Mesendoderm (in vitro differentiated cells): ENCODE measurements around the gene PDGFD.

Experiments used
- DNase-seq: peaks from one replicate; pipeline ENCODE4 v3.0.0; 2013
- H2AK5ac ChIP-seq: 2 replicates; pipeline ENCODE4 v1.6.1; 2013; ENCODE audit warnings: low read length, inconsistent platforms
- H2BK120ac ChIP-seq: 2 replicates; pipeline ENCODE4 v1.6.1; 2013; ENCODE audit warnings: low read depth, mild to moderate bottlenecking, low read length, moderate library complexity, mixed read lengths
- H2BK15ac ChIP-seq: replicated peaks from 2 replicates; pipeline ENCODE4 v1.6.1; 2013; ENCODE audit warnings: low read depth, mild to moderate bottlenecking, moderate library complexity
- H2BK5ac ChIP-seq: 2 replicates; pipeline ENCODE4 v1.6.1; 2013; ENCODE audit warnings: low read length, inconsistent platforms
- H3K18ac ChIP-seq: 2 replicates; pipeline ENCODE4 v1.6.1; 2013; ENCODE audit warnings: mild to moderate bottlenecking, low read length, mixed read lengths
- H3K23ac ChIP-seq: one replicate; pipeline ENCODE4 v1.6.1; 2013; ENCODE audit warnings: low read length
- H3K27ac ChIP-seq: 2 replicates; pipeline ENCODE4 v1.5.1; 2013; ENCODE audit warnings: low read depth, mild to moderate bottlenecking, inconsistent platforms, low read length, moderate library complexity
- H3K27me3 ChIP-seq: 2 replicates; pipeline ENCODE4 v1.6.1; 2013; ENCODE audit warnings: low read length, control low read depth, mild to moderate bottlenecking, inconsistent platforms; ENCODE audit not compliant: insufficient read depth, poor library complexity
- H3K36me3 ChIP-seq: 2 replicates; pipeline ENCODE4 v1.6.1; 2013; ENCODE audit warnings: low read length, inconsistent platforms; ENCODE audit not compliant: control insufficient read depth, insufficient read depth
- H3K4ac ChIP-seq: one replicate; pipeline ENCODE4 v1.6.1; 2013; ENCODE audit warnings: low read depth, mild to moderate bottlenecking, low read length, moderate library complexity
- H3K4me1 ChIP-seq: 2 replicates; pipeline ENCODE4 v1.6.1; 2013; ENCODE audit warnings: low read depth, low read length, inconsistent platforms; ENCODE audit not compliant: control insufficient read depth
- H3K4me2 ChIP-seq: 2 replicates; pipeline ENCODE4 v1.6.1; 2013; ENCODE audit warnings: low read length
- H3K4me3 ChIP-seq: 2 replicates; pipeline ENCODE4 v1.5.1; 2013; ENCODE audit warnings: mild to moderate bottlenecking, low read length
- H3K56ac ChIP-seq: one replicate; pipeline ENCODE4 v1.6.1; 2013; ENCODE audit warnings: low read length
- H3K79me1 ChIP-seq: 2 replicates; pipeline ENCODE4 v1.6.1; 2013; ENCODE audit warnings: low read length, inconsistent platforms
- H3K79me2 ChIP-seq: 2 replicates; pipeline ENCODE4 v1.6.1; 2013; ENCODE audit warnings: mild to moderate bottlenecking, low read length; ENCODE audit not compliant: control insufficient read depth, insufficient read depth
- H3K9ac ChIP-seq: 2 replicates; pipeline ENCODE4 v1.6.1; 2013; ENCODE audit warnings: low read length, inconsistent platforms
- H4K5ac ChIP-seq: one replicate; pipeline ENCODE4 v1.6.1; 2013; ENCODE audit warnings: low read length
- H4K8ac ChIP-seq: one replicate; pipeline ENCODE4 v1.6.1; 2013; ENCODE audit warnings: low read depth, mild to moderate bottlenecking, control low read depth, low read length, moderate library complexity
- WGBS: extraction: QIAGEN DNeasy Blood & Tissue Kit; methylation state at CpG from one replicate; pipeline ENCODE4 v1.1.7; 2013; ENCODE audit warnings: low lambda C conversion rate, missing lambda C conversion rate; ENCODE audit not compliant: insufficient coverage; ENCODE audit errors: extremely low coverage; 5-methylcytosine and 5-hydroxymethylcytosine counted together

The PDGFD gene

DNA sequence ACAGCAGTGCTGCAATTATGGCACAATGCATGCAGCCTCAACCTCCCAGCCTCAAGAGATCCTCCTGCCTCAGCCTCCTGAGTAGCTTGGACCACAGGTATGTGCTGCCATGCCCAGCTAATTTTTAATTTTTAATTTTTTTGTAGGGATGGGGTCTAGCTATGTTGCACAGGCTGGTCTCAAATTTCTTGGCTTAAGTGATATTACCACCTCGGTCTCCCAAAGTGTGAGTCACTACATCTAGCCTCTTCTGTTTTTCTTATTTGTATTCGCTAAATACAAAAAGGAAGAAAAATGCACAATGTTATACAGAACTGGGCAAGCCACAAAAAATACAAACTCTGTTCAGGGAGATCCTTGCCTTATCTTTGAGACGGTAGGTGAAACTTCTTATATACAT lies 65.4 kb downstream of the PDGFD start:
- WGBS, result no CpG with 5 or more reads among the region's 3 CpGs
- Histone ChIP-seq H3K36me3 (no peaks in the 10 kb centered on the region), H3K4me2 (no peak overlapping the region), H3K4ac (no peak overlapping the region), H2BK15ac (no peak overlapping the region), H3K4me3 (no peak overlapping the region), H3K4me1 (no peaks in the 10 kb centered on the region), H3K79me1 (no peaks in the 10 kb centered on the region), H2BK120ac (no peak overlapping the region), H3K27ac (no peak overlapping the region), H3K56ac (no peak overlapping the region), H2BK5ac (no peak overlapping the region), H3K23ac (no peak overlapping the region), H4K5ac (no peak overlapping the region), H3K79me2 (no peaks in the 10 kb centered on the region), H3K9ac (no peak overlapping the region), H2AK5ac (no peak overlapping the region), H3K27me3 (no peaks in the 10 kb centered on the region), H4K8ac (no peak overlapping the region), H3K18ac (no peak overlapping the region)
- no peak for DNase-seq

DNA sequence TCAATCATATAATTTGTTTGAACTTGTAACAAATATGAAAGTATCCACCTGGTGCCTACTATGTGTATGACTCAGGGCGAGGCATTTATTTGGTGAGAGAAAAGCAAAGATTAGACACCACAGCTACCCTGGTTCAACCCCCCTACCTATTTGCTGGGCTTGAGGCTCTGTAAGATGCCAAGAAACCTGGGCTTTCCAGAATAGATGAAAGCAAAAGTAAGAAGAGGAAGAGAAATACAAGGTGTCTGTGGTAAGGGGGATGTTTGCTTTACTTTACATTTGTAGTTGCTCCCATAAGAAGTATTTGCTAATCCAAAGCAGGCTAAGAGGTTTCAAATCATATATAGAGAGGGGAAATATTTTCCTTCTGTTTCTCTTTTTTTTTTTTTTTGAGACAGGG lies 65.8 kb downstream of the PDGFD start:
- no peak overlapping the region for H3K9ac ChIP-seq
- no peaks in the 10 kb centered on the region for H3K79me2 ChIP-seq
- no peaks in the 10 kb centered on the region for H3K36me3 ChIP-seq
- H3K27me3 ChIP-seq, result no peaks in the 10 kb centered on the region
- H3K79me1 ChIP-seq, result no peaks in the 10 kb centered on the region
- H3K4me2 ChIP-seq, result no peak overlapping the region
- no peak overlapping the region for H4K8ac ChIP-seq
- no peak overlapping the region for H2AK5ac ChIP-seq
- H2BK5ac ChIP-seq, result no peak overlapping the region
- H4K5ac ChIP-seq, result no peak overlapping the region
- H3K4me1 ChIP-seq, result no peaks in the 10 kb centered on the region
- no peak overlapping the region for H3K4me3 ChIP-seq
- no peak overlapping the region for H3K27ac ChIP-seq
- H3K4ac ChIP-seq, result no peak overlapping the region
- no peak overlapping the region for H2BK15ac ChIP-seq
- H3K18ac ChIP-seq, result no peak overlapping the region
- H2BK120ac ChIP-seq, result no peak overlapping the region
- no CpG with 5 or more reads among the region's 1 CpG for WGBS
- no peak overlapping the region for H3K56ac ChIP-seq
- H3K23ac ChIP-seq, result no peak overlapping the region
- no peak for DNase-seq

DNA sequence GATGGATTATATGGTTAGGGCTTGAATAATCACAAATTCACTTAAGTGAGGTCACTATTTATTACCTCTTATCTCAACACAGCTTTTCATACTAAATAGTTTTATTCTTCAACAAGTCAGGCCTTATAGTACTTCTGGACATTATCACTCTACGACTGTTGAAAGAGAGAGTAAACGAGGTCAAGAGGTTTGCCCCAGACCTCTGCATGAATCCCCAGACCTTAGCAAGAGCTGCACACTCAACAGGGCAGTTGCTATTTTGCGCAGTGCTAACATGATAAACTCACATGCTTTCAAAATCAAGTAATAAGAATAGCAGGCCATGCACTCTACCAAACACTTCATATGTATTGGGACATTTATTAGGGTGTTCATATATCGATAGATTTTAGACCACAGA lies 67.0 kb downstream of the PDGFD start:
- H4K8ac ChIP-seq, result no peak overlapping the region
- no peak overlapping the region for H2BK15ac ChIP-seq
- no peak overlapping the region for H4K5ac ChIP-seq
- no peak overlapping the region for H2AK5ac ChIP-seq
- no peak overlapping the region for H3K9ac ChIP-seq
- DNase-seq, result no peak
- no peaks in the 10 kb centered on the region for H3K79me1 ChIP-seq
- no peak overlapping the region for H2BK5ac ChIP-seq
- H3K4me3 ChIP-seq, result no peak overlapping the region
- H2BK120ac ChIP-seq, result no peak overlapping the region
- no peaks in the 10 kb centered on the region for H3K79me2 ChIP-seq
- H3K56ac ChIP-seq, result no peak overlapping the region
- H3K18ac ChIP-seq, result no peak overlapping the region
- H3K23ac ChIP-seq, result no peak overlapping the region
- H3K36me3 ChIP-seq, result no peaks in the 10 kb centered on the region
- no peak overlapping the region for H3K27ac ChIP-seq
- H3K4me2 ChIP-seq, result no peak overlapping the region
- no peaks in the 10 kb centered on the region for H3K4me1 ChIP-seq
- WGBS, result no CpG with 5 or more reads among the region's 4 CpGs
- H3K27me3 ChIP-seq, result no peaks in the 10 kb centered on the region
- H3K4ac ChIP-seq, result no peak overlapping the region

DNA sequence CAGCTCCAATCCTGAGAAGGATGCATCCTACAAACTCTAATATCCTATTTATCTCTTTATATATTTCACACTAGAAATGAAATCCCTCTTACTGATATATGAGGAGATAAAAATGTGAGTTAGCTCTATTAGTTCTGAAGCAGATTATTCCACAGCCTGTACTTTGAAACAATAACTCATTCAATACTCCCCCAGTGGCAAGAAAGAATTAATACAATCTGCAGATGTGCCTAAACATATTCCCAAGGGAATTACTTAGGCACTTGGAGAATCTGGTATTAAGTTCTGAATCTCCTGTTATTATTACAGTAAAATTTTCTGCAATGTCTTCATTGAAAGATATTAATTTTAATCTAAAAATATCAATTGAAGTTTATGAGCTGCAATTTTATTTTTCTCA lies 68.2 kb downstream of the PDGFD start:
- Histone ChIP-seq H3K4me3 (no peak overlapping the region), H2AK5ac (no peak overlapping the region), H3K9ac (no peak overlapping the region), H3K23ac (no peak overlapping the region), H3K4me2 (no peak overlapping the region), H4K5ac (no peak overlapping the region), H4K8ac (no peak overlapping the region), H3K79me2 (no peaks in the 10 kb centered on the region), H2BK15ac (no peak overlapping the region), H3K4ac (no peak overlapping the region), H3K4me1 (no peaks in the 10 kb centered on the region), H2BK120ac (no peak overlapping the region), H3K36me3 (no peaks in the 10 kb centered on the region), H3K79me1 (no peaks in the 10 kb centered on the region), H3K18ac (no peak overlapping the region), H3K27me3 (no peaks in the 10 kb centered on the region), H3K56ac (no peak overlapping the region), H3K27ac (no peak overlapping the region), H2BK5ac (no peak overlapping the region)
- DNase-seq, result no peak

DNA sequence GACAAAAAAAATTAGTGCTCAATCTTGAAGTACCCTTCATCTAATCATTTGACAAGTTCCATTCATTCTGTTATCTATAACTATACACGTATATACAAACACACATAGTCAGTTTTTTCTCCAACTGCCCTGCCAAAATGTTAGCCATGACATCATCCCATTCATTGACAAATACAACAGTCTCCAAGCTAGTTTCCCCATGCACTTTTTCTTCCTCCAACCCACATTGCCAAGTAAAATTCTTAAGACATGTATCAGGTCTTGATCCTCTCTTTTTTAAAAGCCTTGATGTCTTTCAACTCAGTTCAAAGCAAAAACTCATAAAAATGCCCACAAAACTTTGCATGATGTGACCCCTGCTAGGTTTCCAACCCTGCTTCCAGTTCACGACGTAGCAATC lies 69.4 kb downstream of the PDGFD start:
- Histone ChIP-seq H2BK5ac (no peak overlapping the region), H3K4me3 (no peak overlapping the region), H2BK120ac (no peak overlapping the region), H4K8ac (no peak overlapping the region), H3K79me1 (no peaks in the 10 kb centered on the region), H3K23ac (no peak overlapping the region), H3K4ac (no peak overlapping the region), H3K79me2 (no peaks in the 10 kb centered on the region), H3K9ac (no peak overlapping the region), H2BK15ac (no peak overlapping the region), H3K18ac (no peak overlapping the region), H3K27ac (no peak overlapping the region), H3K56ac (no peak overlapping the region), H2AK5ac (no peak overlapping the region), H3K36me3 (no peaks in the 10 kb centered on the region), H4K5ac (no peak overlapping the region), H3K4me2 (no peak overlapping the region), H3K4me1 (no peaks in the 10 kb centered on the region), H3K27me3 (no peaks in the 10 kb centered on the region)
- DNase-seq, result no peak
- no CpG with 5 or more reads among the region's 3 CpGs for WGBS

DNA sequence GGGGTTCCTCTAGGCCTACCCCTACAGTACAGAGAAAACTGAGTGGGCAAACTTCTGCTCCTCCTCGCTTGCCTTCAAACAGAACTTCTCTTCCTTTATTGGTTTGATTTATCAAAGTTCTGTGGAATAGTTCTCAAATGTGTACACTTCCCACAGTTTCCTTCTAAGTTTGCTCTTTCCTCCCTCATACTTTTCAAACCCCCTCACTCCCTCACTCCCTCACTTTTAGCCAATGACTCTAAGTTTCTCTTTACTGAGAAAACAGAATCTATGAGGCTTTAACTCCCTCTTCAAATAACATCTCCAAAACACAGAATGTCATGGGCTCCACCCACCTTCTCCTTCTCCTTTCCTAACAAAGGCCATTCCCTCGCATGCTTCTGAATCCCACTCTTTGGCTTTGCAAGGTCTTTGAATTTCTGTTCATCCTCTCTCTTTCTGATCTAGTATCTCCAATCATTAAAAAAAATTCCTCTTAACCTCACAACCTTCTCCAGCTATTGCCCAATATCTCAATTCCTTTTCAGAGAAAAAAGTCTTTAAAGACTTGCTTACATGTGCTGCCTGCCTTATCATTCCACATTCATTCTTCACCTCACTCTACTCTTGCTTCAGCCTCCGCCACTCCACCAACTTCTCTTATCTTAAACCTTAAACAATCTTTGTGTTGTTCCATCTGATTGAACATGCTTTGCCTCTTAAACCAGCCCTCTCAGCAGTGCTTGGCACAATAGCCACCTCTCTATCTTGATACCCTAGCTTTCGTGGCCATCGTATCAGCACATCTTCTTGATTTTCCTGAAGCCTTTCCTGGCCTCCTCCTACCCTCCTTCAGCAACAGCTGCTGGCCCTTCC lies 70.3 kb downstream of the PDGFD start:
- Histone ChIP-seq H3K56ac (no peak overlapping the region), H3K27ac (no peak overlapping the region), H2BK5ac (no peak overlapping the region), H3K9ac (no peak overlapping the region), H3K36me3 (no peaks in the 10 kb centered on the region), H3K23ac (no peak overlapping the region), H3K18ac (no peak overlapping the region), H2AK5ac (no peak overlapping the region), H4K5ac (no peak overlapping the region), H3K27me3 (no peaks in the 10 kb centered on the region), H3K4ac (no peak overlapping the region), H3K79me1 (no peaks in the 10 kb centered on the region), H3K4me2 (no peak overlapping the region), H3K4me3 (no peak overlapping the region), H3K79me2 (no peaks in the 10 kb centered on the region), H2BK15ac (no peak overlapping the region), H4K8ac (no peak overlapping the region), H3K4me1 (no peaks in the 10 kb centered on the region), H2BK120ac (no peak overlapping the region)
- DNase-seq, result no peak
- 100% methylated on average over 1 of the region's 5 CpGs for WGBS
